Activated naive CD8-positive, alpha-beta T cell treated with anti-CD3 and anti-CD28 coated beads, Interleukin-2, amount 50 U/mL, for 16 hours (primary cell): Measurements from ENCODE around the gene VAV3.

Source experiments
- DNase-seq: peaks from one replicate; pipeline ENCODE4 v3.0.0-alpha.2; 2020; ENCODE audit warnings: low read depth, low spot score

Gene VAV3

DNA sequence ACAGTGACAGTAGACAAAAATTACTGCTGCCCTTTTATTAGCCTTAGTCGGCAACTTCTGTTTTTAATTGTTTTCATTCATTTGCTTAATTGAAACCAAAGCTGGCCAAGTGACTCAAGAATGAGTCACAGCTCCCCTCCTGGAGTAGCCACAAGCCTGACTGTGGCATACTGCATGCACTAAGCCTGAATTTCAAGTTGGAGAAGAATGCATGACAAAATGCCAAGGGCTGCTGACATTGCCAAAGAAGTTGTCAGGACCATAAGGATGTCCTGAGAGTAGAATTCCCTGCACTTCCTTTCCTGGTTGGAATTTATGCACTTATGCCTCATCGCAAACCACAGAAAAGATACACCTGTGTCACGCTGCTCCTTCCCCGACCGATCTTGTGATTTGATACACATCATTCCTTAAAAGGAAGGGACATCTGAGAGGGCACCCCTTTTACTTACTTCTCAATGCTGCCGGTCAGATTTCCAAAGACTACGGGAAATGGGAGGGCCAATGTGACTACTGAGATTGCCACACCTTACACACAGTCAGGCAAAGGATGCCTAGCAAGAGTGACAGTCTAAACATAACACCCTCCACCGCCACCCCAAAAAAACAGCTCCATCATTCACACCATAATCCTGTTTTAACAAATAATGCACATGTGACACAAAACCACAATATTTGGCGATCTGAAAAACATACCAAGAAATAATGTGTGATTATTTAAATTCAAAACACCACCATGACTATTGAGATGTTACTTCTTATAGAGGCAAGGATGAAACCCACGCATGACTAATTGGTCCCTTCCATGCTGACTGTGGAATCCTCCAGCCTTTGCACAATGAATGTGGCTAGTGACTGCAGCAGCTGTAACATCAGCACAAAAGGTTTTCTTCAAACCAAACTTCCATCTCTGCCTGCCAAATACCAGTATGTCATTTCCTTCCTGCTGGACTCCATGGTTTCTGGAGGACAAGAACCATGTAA lies 28.2 kb downstream of the VAV3 start:
- no peak for DNase-seq

DNA sequence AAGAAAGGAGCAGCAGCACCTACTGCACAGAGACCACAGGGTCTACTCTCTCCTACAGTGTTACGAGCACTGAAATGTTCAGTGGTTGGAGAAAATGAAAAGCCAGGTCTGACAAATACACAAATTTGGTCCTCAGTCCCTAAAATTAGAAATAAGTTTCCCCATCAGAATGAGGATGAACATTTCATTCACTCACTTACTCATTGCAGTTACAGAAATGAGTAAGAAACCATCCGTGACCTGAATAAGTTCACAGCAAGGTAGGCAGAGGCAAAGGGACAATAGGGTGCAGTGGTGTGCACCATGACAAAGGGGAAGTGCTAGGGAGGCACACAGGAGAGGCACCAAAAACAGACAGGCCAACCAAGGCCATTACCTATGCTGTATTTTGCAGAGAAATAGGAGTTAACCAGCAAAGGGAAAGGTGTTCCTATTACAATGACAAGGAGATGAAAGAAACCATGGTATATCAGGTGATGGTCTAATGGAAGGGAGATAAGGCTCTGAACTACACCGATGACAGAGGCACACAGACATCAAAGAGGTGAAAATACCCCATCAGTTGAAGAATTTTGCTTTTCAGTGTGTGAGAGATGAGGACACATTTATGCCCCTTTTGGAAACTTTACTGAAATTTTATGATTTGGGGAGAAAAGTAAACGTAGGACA lies 29.4 kb downstream of the VAV3 start:
- DNase-seq = no peak

DNA sequence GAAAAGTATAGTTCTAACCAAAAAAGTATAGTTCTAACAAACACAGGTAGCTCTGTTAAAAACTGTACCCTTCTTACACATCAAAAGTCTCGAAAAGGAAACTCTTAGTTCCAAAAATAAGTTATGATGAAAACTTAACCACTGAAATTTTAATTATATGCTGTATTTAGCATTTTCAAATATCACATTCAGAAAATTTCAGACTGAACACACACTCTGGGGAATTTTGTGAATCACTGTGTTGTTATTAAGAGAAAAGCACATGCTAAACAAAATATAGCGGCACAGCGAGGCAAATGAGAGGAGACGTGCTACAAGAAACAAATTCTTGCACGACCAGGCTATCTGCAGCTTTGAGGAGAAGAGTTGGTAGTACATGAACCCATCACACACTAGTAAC lies 30.4 kb downstream of the VAV3 start:
- no peak for DNase-seq

DNA sequence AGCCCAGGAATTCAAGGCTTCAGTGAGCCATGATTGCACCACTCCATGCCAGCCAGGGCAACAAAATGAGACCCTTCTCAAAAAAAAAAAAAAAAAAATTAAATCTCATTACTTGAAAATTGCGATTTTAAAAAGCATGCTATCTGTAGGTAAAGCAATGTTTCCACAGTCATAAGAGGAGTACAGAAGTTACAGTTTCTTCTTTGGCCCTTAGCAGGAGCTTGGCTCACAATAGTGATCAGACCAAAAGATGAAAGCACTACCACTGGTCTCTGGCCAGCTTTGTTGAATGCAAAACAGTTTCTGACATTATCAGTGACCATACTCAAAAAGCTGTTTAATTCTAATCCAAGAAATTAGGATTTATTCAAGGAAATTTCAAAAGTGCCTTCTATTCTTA lies 31.2 kb downstream of the VAV3 start:
- DNase-seq = no peak

DNA sequence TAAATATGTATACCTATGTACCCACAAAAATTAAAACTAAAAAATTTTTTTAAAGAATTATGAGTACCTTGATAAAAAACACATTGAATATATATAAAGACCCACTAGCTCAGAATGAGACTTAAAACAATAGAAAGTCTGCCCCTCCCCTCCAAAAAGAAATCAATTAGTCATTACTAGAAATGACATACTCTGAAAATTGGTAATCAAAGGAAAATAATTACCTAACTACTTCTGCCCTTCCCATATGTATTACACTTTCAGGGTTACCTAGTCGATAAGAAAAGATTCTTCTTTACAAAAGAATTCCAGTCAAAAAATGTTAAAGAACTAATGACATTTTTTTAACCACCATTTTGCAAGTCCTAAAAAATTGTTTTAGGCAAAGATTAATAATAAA lies 34.7 kb downstream of the VAV3 start:
- DNase-seq = no peak

DNA sequence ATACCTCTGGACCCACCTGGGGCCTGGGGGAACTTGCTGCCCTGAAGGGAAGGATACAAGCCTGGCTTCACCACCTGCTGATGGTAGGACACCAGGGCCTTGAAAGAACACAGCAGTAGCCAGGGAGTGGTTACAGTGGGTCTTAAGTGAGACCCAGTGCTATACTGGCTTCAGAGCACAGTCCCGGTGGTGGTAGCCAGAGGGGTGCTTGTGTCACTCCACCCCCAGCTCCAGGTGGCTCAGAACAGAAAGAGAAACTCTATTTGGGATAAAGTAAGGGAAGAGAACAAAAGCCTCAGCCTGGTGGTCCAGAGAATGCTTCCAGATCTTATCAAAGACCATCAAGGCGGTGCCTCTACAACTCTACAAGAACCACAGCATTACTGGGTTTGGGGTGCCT lies 37.2 kb downstream of the VAV3 start:
- DNase-seq = no peak

DNA sequence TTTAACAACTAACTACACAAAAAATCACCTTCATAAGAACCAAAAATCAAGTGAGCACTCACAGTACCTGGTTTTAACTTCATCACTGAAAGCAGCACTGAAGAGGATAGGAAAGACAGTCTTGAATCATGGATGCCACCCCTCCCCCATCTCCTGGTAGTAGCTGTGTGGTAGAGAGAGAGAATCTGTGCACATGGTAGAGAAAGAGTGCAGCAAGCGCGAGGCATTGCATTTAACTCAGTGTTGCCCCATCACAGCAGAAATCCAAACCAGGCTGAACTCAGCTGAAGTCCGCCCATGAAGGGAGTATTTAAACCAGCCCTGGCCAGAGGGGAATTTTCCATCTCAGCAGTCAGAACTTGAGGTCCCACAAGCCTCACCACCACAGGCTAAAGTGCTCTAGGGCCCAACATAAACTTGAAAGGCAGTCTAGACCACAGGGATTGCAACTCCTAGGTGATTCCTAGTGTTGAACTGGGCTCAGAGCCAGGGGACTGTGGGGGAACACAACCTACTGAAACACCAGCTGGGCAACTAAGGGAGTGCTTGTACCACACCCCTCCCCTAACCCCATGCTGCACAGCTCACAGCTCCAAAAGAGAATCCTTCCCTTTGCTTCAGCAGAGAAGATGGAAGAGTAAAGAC lies 38.4 kb downstream of the VAV3 start:
- DNase-seq = no peak

DNA sequence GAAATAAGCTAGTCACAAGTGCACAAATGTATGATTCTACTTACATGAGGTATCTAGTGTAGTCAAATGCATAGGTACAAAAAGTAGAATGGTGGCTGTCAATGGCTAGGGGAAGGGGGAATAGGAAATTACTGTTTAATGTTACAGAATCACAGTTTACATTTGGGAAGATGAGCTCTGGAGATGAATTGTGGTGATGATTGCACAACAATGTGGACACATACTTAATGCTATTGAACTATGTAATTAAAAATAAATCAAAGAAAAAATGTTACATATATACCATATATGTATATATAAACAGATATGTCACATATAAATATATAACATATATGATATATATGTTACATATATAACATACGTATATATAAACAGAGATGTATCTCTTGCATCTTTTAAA lies 39.4 kb downstream of the VAV3 start:
- DNase-seq = no peak

DNA sequence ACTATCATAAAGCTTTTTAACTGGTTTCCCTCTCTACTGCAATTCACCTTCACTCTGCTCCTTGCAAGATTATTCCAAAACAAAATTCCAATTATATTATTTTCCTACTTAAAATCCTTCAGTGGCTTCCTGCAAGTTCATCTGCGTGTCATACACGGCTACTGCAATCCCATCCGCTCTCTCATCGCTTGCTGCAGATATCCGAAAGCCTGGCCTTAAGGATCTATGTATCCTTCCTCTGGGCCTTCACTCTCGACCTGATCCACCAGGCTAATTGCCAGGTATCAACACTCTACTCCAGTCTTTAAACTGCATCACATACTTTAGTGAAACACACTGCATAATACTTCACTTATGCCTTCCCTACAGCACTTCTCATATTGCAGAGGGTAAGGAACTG lies 44.0 kb downstream of the VAV3 start:
- DNase-seq = no peak

DNA sequence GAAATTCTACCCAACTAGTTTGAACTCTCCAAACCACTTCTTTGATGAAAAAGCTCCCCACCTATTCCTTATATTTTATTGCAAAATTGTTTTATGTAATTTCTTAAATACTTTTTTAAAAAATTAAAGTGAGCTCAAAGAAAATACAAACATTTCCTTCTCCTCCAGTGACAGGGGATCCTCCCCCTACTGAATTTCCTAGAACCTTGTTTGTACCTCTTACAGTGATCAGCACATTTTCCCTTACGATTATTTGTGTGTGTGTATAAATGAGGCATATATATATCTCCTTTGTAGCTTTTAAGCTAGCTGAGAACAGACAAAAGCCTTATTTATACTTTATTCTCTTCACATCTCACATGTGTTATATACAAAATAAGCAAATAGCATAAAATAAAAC lies 44.4 kb downstream of the VAV3 start:
- DNase-seq = no peak

DNA sequence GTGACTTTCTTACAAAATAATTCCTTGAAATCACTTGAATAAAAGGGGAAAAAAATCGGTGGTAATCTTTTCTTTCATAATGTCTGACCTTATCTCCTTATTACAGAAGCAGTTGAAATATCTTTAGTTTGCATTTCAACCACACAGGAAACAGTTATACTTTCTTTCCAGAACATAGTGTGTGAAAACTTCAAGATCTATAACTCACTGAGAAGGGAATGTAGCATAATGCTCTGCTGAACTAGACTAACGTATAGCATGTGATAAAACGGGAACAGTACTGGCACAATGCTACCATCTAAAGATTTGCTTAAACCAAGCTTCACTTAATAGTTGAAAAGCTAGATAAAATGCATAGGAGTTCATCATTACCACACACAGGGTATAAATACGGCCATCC lies 45.0 kb downstream of the VAV3 start:
- DNase-seq = no peak

DNA sequence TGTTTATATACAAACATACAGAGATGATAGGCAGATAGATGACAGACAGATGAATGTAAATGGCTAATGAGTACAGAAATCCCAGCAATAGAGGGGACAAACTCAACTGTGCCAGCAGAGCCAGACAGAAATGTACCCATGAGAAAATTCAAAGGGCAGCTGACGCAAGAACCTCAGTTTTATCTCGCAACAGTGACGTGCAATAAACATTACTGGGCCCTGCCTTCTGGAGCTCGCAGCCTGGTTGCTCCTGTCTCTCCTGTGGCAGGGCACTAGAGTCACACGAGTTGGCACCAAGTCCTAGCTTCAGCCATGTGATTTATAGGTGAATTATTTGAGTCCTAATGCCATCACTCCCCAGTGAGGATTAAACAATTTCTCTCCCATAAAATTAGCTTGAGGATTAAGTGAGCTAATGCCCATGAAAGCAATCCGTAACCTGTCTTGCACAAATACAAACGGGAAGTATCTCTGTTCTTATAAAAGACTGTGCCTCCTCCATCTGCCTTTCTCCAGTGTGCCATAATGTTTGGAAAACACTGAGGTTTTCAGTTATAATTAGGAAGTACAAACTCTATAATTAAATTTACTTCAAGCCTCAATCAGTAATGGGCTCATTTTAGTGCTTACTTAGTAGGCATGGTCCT lies 50.7 kb downstream of the VAV3 start:
- DNase-seq = no peak

DNA sequence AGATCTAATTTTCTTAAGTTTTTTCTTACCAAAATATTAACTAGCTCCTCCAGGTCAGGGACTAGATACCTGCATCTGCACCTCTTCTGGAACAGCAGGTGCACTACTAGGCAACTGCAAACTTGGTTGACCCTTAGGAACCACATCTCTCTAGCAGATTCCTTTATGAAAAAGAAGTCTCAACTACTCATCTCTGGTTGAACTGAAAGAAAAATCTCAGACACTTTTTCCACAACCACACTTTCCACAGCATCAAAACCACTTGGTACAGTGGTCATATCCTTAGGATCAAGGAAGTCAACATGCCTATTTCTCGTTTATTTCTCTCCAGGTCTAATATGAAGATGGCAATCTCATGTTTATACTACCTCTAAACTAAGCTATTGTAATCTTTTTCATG lies 52.3 kb downstream of the VAV3 start:
- no peak for DNase-seq

DNA sequence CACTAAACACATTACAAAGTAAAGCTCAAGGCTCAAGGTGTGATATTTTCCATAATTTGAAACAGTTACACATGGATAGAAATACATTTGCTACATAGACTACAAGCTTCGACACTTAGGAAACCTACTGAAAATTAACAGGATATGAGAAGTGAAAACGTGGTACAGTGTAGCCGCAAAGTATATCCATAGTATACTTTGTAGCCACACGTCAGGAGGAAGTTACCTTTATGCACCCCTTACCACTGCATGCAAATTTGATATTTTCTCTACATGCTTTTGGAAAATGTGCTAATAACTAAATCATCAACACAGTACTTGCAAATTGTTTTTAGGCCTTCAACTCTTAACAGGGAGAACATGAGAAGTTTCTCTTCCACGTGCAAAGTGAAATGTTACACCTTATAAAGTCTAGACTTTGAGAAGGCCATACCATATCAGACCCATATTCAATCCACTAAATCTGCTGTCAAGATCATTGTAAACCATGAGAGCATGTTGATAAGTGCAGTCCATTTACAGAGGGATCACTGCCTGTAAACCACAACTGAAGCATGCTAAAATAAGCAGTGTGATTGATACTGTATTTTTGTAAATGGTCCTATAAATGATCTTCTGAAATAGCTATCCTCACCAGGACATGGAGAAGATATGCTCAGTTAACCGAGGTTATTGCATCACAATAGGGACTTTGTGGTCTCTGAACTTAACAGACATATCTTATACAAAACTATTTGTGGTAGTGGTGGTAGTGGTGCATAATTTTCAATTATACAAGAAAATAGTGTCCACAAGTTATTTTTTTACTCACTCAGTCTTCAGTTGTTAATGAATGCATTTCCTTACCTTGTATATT lies 64.7 kb downstream of the VAV3 start:
- DNase-seq = no peak

DNA sequence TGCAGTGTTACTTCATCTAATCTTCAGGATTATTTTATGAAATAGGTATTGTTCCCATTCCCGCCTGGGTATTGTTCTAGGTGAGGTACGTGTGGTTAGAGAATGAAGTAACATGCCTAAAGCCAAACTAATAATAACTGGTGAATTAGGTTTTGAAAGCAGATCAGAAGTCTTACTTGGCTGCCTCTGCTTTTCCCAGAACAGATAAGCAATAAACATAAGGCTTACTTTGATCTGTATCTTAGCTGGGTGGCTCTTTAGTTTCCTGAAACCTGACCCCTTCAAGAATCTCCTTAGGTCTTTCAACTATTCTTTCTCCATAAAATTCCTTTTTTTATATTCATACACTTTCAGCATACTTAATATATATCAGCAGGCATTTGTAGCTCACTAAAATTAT lies 65.3 kb downstream of the VAV3 start:
- no peak for DNase-seq

DNA sequence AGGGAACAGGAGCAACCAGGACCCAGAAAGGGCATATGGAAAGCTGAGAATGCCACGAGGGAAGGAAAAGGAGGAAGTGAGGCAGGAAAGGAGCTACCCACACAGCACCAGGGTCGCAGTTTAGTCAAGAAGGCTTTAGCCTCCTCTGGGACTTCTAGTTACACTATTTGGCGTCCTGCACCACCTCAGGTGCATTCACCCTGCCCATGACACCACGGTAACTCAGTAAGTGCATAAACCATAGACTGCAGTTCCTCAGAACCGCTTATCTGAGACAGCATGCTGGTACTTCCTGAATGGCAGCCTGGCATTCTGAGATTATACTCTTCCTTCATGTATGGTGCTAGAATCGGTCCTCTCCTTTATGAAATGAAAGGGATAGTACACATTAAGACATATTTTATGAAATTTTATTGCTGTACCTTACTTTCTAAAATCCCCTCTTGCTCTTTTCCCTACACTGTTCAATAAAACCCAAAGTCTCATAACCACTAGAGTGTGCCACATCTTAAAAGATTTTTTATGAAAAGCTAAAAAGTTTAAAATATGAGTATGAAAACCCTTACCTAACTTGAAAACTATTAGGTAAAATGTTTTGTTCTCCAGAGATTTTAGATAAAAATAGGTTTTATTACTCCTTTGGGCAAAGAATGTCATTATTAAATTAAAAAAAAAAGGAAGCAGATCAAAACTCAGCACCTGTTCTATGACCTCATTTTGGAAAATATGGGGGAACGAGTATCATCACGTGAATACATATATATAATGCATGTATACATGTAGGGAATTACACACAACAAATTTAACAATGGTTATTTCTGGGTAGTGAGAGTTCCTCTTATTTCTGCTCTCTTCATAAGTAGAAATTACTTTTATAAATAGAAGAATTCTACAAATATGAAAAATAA lies 67.3 kb downstream of the VAV3 start:
- no peak for DNase-seq

DNA sequence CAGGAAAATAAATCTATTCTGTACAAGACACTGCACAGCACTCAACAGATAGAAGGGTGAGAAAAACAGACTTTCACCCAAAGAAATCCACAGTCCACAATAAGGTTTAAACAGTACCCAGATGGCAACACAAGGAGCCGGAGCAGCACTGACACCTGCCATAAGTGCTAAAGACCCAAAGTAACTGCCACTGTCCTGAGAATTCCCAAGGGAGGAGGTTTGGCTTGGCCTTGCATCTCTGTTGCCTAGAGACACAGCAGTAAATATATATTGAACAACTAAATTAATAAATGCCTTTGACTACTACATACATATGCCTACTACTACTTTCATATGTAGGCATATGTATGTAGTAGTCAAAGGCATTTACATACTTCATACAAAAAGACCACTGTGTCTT lies 68.0 kb downstream of the VAV3 start:
- DNase-seq = no peak

DNA sequence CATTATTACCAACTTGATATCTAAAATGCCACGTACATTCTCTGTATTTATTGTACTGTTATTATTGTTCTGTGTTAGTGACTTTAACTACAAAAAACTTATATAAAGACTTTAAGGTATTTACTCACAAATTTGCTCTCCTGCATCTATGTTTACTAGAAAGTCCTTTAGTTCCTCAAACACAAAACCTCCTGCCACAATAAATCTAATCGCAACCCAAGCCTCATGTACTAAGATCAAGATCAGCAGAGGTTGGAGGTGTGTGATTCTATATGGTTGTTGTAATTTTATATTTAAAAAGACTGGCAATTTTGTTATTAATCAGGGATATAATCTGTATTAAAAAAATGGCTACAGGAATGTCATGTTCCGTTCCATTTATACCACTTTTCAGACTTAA lies 68.6 kb downstream of the VAV3 start:
- DNase-seq = no peak

DNA sequence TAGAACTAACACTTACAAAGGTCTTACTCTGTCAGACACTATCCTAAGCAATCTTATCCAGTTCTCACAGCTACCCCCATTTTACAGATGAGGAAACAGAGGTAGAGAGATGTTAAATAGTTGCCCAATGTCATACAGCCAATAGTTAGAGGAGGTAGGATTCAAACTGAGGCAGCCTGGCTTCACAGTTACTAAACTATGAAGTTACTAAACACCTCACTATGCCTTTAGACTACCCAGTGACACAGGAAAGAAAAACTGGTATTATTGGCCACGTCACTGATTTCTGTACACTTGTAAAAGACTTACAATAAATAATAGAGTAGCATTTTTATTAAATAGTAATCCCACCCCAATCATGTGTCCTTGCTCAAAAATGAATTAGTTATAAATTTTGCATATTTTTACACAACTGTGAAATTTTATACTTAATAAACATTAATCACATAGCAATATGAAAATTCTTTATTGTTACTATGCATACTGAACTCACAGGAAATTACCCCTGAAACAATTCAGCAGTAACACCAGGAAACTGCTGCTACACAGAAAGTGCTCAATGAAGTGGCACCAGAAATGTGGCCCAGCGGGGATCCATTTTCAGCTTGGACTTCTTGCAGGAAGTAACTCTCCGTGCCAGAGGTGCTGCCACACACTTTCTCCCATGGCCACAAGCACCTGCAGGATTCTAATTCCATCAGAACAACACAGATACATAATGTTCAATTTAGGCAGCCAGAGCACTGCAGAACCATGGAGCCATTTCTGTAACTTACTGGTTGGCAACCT lies 69.4 kb downstream of the VAV3 start:
- no peak for DNase-seq
